ENCODE data around the gene ST6GALNAC3.

GRCh38 chr1:76189310-76189709 is 114.8 kb downstream of the ST6GALNAC3 start:
- no peak for TF ChIP-seq EZH2 (IDR thresholded peaks at IDR 0.05; ENCODE audit: low read length)
- TF ChIP-seq CTCF (optimal IDR thresholded peaks at IDR 0.05 in 1 of 3, IDR thresholded peaks at IDR 0.05 in 1 of 3, conservative IDR thresholded peaks at IDR 0.05 in 1 of 3; ENCODE audit: extremely low read depth in 1 of 3, insufficient read depth in 2 of 3, low read length in 3 of 3), result no peak

All from keratinocyte (primary cell).